Adrenal gland (tissue), 12 donors: ENCODE measurements around the gene TUBB4B. TPM values are rescaled to one million over a fixed set of nuclear protein-coding genes. Genes with fewer than 3 reads are reported as not detected.
A peak's percentile ranks its signal among the peaks of the same experiment; 100 is the strongest.

Experiments
- DNase-seq, 7 donors: peaks; one replicate each; pipeline ENCODE4 v3.0.0-alpha.2; 2019 to 2020
- H3K27ac ChIP-seq, 5 donors: fragments of 200-600 bp; sonication (generic) in 4 of 5; 1 replicate in 3 of 5; 2 replicates in 2 of 5; pipeline versions ENCODE4 v1.5.1 to v1.8.0; 2016 to 2020; ENCODE audit warnings: mild to moderate bottlenecking in 1 of 5
- H3K27me3 ChIP-seq: fragments of 200-600 bp; 2 replicates; pipeline ENCODE4 v1.8.0; 2021
- H3K36me3 ChIP-seq, 2 donors: fragments of 200-600 bp; replicated peaks in 1 of 2; 1 replicate in 1 of 2; 2 replicates in 1 of 2; pipeline versions ENCODE4 v1.5.1 to v1.8.0; 2018 to 2022
- H3K4me1 ChIP-seq, 2 donors: fragments of 200-600 bp; replicated peaks in 1 of 2; 1 replicate in 1 of 2; 2 replicates in 1 of 2; pipeline versions ENCODE4 v1.5.1 to v1.8.0; 2018 to 2021
- H3K4me3 ChIP-seq, 4 donors: fragments of 200-600 bp; sonication (generic) in 3 of 4; one replicate each; pipeline ENCODE4 v1.5.1; 2016 to 2018
- H3K9me3 ChIP-seq, 3 donors: fragments of 200-600 bp; sonication (generic) in 1 of 3; replicated peaks in 1 of 3; 1 replicate in 2 of 3; 2 replicates in 1 of 3; pipeline versions ENCODE4 v1.5.1 to v1.8.0; 2016 to 2021
- CTCF ChIP-seq, 6 experiments: fragments of 450-650 bp in 4 of 6; fragments of 200-600 bp in 2 of 6; sonication (generic) in 1 of 6; IDR thresholded peaks; 1 replicate in 5 of 6; 2 replicates in 1 of 6; pipeline versions ENCODE4 v1.5.1 to v1.8.0; 2016 to 2021; ENCODE audit warnings: antibody characterized with exemption in 6 of 6, mild to moderate bottlenecking in 2 of 6, moderate library complexity in 1 of 6
- POLR2A ChIP-seq, 2 donors: fragments of 450-650 bp; IDR thresholded peaks; one replicate each; pipeline ENCODE4 v1.6.1; 2017; ENCODE audit warnings: antibody characterized with exemption in 2 of 2, mild to moderate bottlenecking in 2 of 2, moderate library complexity in 1 of 2
- WGBS, 4 donors: extraction: QIAGEN DNeasy Blood & Tissue Kit in 2 of 4; methylation state at CpG; one replicate each; pipeline versions ENCODE4 v1.1.5 to v1.1.7; 2013 to 2017; 5-methylcytosine and 5-hydroxymethylcytosine counted together
- intact Hi-C, 2 donors: fragments of 100-400 bp; cut with DNase I; formaldehyde crosslinking; loops; one replicate each; pipeline versions ENCODE4 v1.14.1 to v1.15.0; 2022 to 2023
- polyA plus RNA-seq, 3 donors: library from polyadenylated mRNA; stranded (reverse); fragments of 200-250 nt in 2 of 3; fragments of 350-450 nt in 1 of 3; fragmentation: Illumina TruSeq in 1 of 3; extraction: RNeasy Lipid Tissue Mini Kit (QIAGEN cat#74804) in 1 of 3; gene quantifications; one replicate each; pipeline ENCODE4 v1.2.3, GENCODE V29; 2013 to 2014
- total RNA-seq, 9 donors: library from RNA; depleted of rRNA in 4 of 9; stranded (reverse); fragments of >200 nt in 4 of 9; fragments of 120-200 nt in 1 of 9; fragmentation: NEBNext Ultra II Directional in 1 of 9; extraction: Animal tissue kit (Norgen Biotek cat#: 25700) in 1 of 9; gene quantifications; one replicate each; pipeline versions ENCODE4 v1.1.0 to v1.2.4, GENCODE V29; 2013 to 2023
- donor health status: healthy with polysubstance abuse.
- donor health status: Bipolar disorder and iron deficiency.
- donor health status: DM: yes; HTN: yes; CAD: no.
- donor health status: DM: no; HTN: no; CAD: no.
- donor health status: DM: no; HTN: no; CAD: no.
- donor health status: DM: yes; HTN: yes; CAD: no.

TUBB4B gene
- total and polyA plus RNA-seq, 12 donors: 69.9 to 362 (median 151) TPM

- no peak for DNase-seq
- TF ChIP-seq POLR2A (IDR thresholded peaks at IDR 0.05) (no peak), CTCF (IDR thresholded peaks at IDR 0.05) (no peak)
- H3K4me1 ChIP-seq: no peaks in the 10 kb centered on the region
- H3K27me3 ChIP-seq: no peaks in the 10 kb centered on the region
- no peak overlapping the region for H3K27ac ChIP-seq
- no peaks in the 10 kb centered on the region for H3K9me3 ChIP-seq
- no peak overlapping the region for H3K4me3 ChIP-seq
- WGBS, 4 donors: 86 to 92% (median 90%) methylated on average over 23 to 24 of the region's 24 CpGs
- intact Hi-C loops: no loop called here
- peaks cover 0 to 43% of the 10 kb centered on the region in 2 donors for H3K36me3 ChIP-seq
Measured at GRCh38 chr9:137262909-137263285, 21.8 kb downstream of the TUBB4B start.

- H3K4me1 ChIP-seq: peaks cover 0 to 3% of the 10 kb centered on the region in 2 donors
- no peaks in the 10 kb centered on the region for H3K27me3 ChIP-seq
- 81 to 88% (median 84%) methylated on average over 8 to 10 of the region's 10 CpGs for WGBS, 4 donors
- H3K4me3 ChIP-seq: no peak overlapping the region
- DNase-seq: peak in 1 of 7 donors; percentile 15
- intact Hi-C loops: no loop called here
- H3K27ac ChIP-seq: no peak overlapping the region
- H3K36me3 ChIP-seq: peaks cover 0 to 38% of the 10 kb centered on the region in 2 donors
- no peaks in the 10 kb centered on the region for H3K9me3 ChIP-seq
- TF ChIP-seq CTCF (IDR thresholded peaks at IDR 0.05) (no peak), POLR2A (IDR thresholded peaks at IDR 0.05) (no peak)
Measured at GRCh38 chr9:137263506-137263905, 22.4 kb downstream of the TUBB4B start.

- Histone ChIP-seq H3K4me1 (peaks cover 0 to 8% of the 10 kb centered on the region in 2 donors), H3K9me3 (no peaks in the 10 kb centered on the region), H3K27me3 (no peaks in the 10 kb centered on the region), H3K36me3 (peaks cover 0 to 34% of the 10 kb centered on the region in 2 donors), H3K27ac (no peak overlapping the region), H3K4me3 (no peak overlapping the region)
- intact Hi-C loops: no loop called here
- peak in 1 of 7 donors; percentile 16 for DNase-seq
- TF ChIP-seq POLR2A (IDR thresholded peaks at IDR 0.05) (no peak), CTCF (IDR thresholded peaks at IDR 0.05) (no peak)
- WGBS, 4 donors: 92 to 97% (median 95%) methylated on average over 21 to 22 of the region's 22 CpGs
Measured at GRCh38 chr9:137264067-137264466, 23.0 kb downstream of the TUBB4B start.

- peak in 2 of 7 donors; percentile 15 to 23 for DNase-seq
- intact Hi-C loops: no loop called here
- Histone ChIP-seq H3K27me3 (no peaks in the 10 kb centered on the region), H3K4me3 (no peak overlapping the region), H3K4me1 (peaks cover 4 to 16% of the 10 kb centered on the region in 2 donors), H3K36me3 (peaks cover 0 to 31% of the 10 kb centered on the region in 2 donors), H3K27ac (no peak overlapping the region), H3K9me3 (no peaks in the 10 kb centered on the region)
- no peak for TF ChIP-seq POLR2A (IDR thresholded peaks at IDR 0.05)
- no peak for TF ChIP-seq CTCF (IDR thresholded peaks at IDR 0.05)
- 84 to 96% (median 94%) methylated on average over 11 to 29 of the region's 29 CpGs for WGBS, 4 donors
Measured at GRCh38 chr9:137265496-137266161, 24.5 kb downstream of the TUBB4B start.
